ENCODE measurements around the gene HNRNPUL1. TPM values are rescaled to one million over a fixed set of nuclear protein-coding genes. Genes with fewer than 3 reads are reported as not detected.

HNRNPUL1 gene
- total RNA-seq, 1 experiment from 2014 or later: 178 TPM

GRCh38 chr19:41249707-41250423 lies 14.3 kb upstream of the HNRNPUL1 start:
- Histone ChIP-seq H3K27me3 (ENCODE audit: control insufficient read depth, insufficient read depth, low read length) (no peaks in the 10 kb centered on the region), H3K36me3 (replicated peaks; ENCODE audit: control insufficient read depth, insufficient read depth, low read length) (peaks cover 19% of the 10 kb centered on the region), H3K4me3 (ENCODE audit: insufficient read depth, low read depth, low read length) (no peak overlapping the region)
- peak; percentile 36 for DNase-seq

DNA sequence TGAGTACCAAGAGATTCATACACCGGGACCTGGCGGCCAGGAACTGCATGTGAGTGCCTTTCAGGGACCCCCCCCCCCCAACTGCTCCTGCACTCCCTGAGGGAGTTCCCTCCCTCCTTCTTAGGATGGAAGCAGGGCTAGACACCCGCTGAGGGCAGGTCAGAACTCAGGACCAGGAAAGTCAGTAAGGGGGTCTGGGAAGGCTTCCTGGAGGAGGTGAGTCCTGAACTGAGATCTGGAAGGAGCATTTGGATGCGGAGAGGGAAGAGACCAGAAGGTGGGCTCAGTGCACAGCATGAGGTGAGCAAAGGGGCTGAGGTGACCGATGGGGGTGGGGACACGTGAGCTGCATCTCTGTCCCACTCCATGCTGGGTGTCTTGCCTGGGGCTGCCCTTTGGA lies 10.5 kb upstream of the HNRNPUL1 start:
- H3K36me3 ChIP-seq (replicated peaks; ENCODE audit: control insufficient read depth, insufficient read depth, low read length): peaks cover 22% of the 10 kb centered on the region
- H3K4me3 ChIP-seq (ENCODE audit: insufficient read depth, low read depth, low read length): no peak overlapping the region

GRCh38 chr19:41255171-41255570 lies 9.0 kb upstream of the HNRNPUL1 start:
- Histone ChIP-seq H3K4me3 (ENCODE audit: insufficient read depth, low read depth, low read length) (no peak overlapping the region), H3K27me3 (ENCODE audit: control insufficient read depth, insufficient read depth, low read length) (no peaks in the 10 kb centered on the region), H3K36me3 (replicated peaks; ENCODE audit: control insufficient read depth, insufficient read depth, low read length) (peaks cover 21% of the 10 kb centered on the region)
- no peak for DNase-seq

More for the DNA sequence above, 10.5 kb upstream of the HNRNPUL1 start:
- no peaks in the 10 kb centered on the region for H3K27me3 ChIP-seq (ENCODE audit: control insufficient read depth, insufficient read depth, low read length)
- no peak for DNase-seq

GRCh38 chr19:41261474-41262190 lies 2.5 kb upstream of the HNRNPUL1 start:
- H3K27me3 ChIP-seq (ENCODE audit: control insufficient read depth, insufficient read depth, low read length): no peaks in the 10 kb centered on the region
- no peak for DNase-seq

GRCh38 chr19:41263042-41263849 lies 926 bp upstream of the HNRNPUL1 start:
- Histone ChIP-seq H3K27me3 (ENCODE audit: control insufficient read depth, insufficient read depth, low read length) (no peaks in the 10 kb centered on the region), H3K4me3 (ENCODE audit: insufficient read depth, low read depth, low read length) (peak overlapping the region; percentile 61), H3K36me3 (replicated peaks; ENCODE audit: control insufficient read depth, insufficient read depth, low read length) (peaks cover 13% of the 10 kb centered on the region)
- DNase-seq: peak; percentile 65

More at GRCh38 chr19:41261474-41262190, 2.5 kb upstream of the HNRNPUL1 start:
- Histone ChIP-seq H3K36me3 (replicated peaks; ENCODE audit: control insufficient read depth, insufficient read depth, low read length) (peaks cover 7% of the 10 kb centered on the region), H3K4me3 (ENCODE audit: insufficient read depth, low read depth, low read length) (peak overlapping the region; percentile 61; the same call in 1 of the 2 replicates)

DNA sequence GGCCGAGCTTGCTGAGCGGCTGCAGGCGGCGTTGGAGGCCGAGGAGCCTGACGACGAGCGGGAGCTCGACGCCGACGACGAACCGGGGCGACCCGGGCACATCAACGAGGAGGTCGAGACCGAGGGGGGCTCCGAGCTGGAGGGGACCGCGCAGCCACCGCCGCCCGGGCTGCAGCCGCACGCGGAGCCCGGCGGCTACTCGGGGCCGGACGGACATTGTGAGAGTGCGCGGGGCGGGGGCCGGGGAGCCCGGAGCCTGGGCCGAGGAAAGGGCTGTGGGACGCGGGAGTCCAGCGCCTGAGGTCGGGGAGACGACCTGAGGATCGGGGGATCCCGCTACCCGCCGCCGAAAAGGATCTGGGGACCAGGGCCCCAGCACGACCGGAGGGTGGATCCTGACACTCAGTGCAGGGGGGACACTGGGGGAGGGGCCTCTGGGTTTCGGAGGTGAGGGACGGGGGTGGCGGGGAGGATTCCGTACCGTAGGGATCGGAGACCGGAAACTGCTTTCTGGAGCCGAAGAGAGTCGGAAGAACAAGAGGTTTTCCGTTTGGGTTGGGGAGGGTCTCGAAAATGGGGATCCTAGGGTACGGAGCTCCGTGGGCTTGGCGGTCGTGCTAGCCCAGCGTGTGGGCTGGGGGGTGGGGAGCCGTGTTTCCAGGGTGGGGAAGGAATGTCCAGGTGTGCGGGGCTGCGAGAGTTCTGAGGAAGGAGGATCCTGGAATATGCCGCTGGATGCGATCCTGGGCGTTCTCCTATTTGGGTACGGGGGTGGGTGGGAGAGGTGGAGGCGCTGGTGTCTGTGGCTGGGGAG lies 616 bp downstream of the HNRNPUL1 start:
- Histone ChIP-seq H3K27me3 (ENCODE audit: control insufficient read depth, insufficient read depth, low read length) (no peaks in the 10 kb centered on the region), H3K4me3 (ENCODE audit: insufficient read depth, low read depth, low read length) (peak overlapping the region; percentile 95), H3K36me3 (replicated peaks; ENCODE audit: control insufficient read depth, insufficient read depth, low read length) (peaks cover 23% of the 10 kb centered on the region)
- DNase-seq: peak; percentile 86

- Histone ChIP-seq H3K4me3 (ENCODE audit: insufficient read depth, low read depth, low read length) (peak overlapping the region; percentile 95), H3K27me3 (ENCODE audit: control insufficient read depth, insufficient read depth, low read length) (no peaks in the 10 kb centered on the region), H3K36me3 (replicated peaks; ENCODE audit: control insufficient read depth, insufficient read depth, low read length) (peaks cover 24% of the 10 kb centered on the region)
- peak; percentile 42 for DNase-seq
These were observed 1.4 kb downstream of the HNRNPUL1 start for GRCh38 chr19:41265395-41266153.

DNA sequence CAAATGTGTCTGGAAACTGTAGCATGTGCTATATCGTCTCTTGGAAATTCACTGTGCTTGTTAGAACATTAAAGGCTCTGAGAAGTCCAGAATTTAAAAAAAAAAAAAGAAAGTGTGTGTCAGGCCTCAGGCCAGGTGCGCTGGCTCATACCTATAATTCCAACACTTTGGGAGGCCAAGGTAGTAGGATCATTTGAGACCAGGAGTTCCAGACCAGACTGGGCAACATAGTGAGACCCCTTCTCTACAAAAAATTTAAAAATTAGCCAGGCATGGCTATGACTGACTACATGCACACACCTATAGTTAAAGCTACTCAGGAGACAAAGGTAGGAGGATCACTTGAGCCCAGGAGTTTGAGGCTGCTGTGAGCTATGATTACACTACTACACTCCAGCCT lies 4.9 kb downstream of the HNRNPUL1 start:
- no peak overlapping the region for H3K4me3 ChIP-seq (ENCODE audit: insufficient read depth, low read depth, low read length)
- DNase-seq: no peak
- H3K36me3 ChIP-seq (replicated peaks; ENCODE audit: control insufficient read depth, insufficient read depth, low read length): peaks cover 58% of the 10 kb centered on the region
- no peaks in the 10 kb centered on the region for H3K27me3 ChIP-seq (ENCODE audit: control insufficient read depth, insufficient read depth, low read length)

DNA sequence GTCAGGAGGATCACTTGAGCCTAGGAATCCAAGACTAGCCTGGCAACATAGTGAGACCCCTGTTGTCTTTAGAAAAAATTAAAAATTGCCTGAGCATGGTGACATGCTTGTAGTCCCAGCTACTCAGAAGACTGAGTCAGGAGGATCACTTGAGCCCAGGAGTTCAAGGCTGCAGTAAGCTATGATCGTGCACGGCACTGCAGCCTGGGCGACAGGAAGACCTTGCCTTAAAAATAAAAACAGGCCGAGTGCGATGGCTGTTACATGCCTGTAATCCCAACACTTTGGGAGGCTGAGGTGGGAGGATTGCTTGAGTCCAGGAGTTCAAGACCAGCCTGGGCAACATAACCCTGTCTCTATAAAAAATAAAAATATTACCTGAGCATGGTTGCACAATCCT lies 5.4 kb downstream of the HNRNPUL1 start:
- Histone ChIP-seq H3K36me3 (replicated peaks; ENCODE audit: control insufficient read depth, insufficient read depth, low read length) (peaks cover 63% of the 10 kb centered on the region), H3K4me3 (ENCODE audit: insufficient read depth, low read depth, low read length) (no peak overlapping the region), H3K27me3 (ENCODE audit: control insufficient read depth, insufficient read depth, low read length) (no peaks in the 10 kb centered on the region)
- DNase-seq: no peak

- Histone ChIP-seq H3K4me3 (ENCODE audit: insufficient read depth, low read depth, low read length) (no peak overlapping the region), H3K36me3 (replicated peaks; ENCODE audit: control insufficient read depth, insufficient read depth, low read length) (peaks cover 82% of the 10 kb centered on the region), H3K27me3 (ENCODE audit: control insufficient read depth, insufficient read depth, low read length) (no peaks in the 10 kb centered on the region)
- DNase-seq: no peak
These were observed 8.9 kb downstream of the HNRNPUL1 start for GRCh38 chr19:41273076-41273475.

DNA sequence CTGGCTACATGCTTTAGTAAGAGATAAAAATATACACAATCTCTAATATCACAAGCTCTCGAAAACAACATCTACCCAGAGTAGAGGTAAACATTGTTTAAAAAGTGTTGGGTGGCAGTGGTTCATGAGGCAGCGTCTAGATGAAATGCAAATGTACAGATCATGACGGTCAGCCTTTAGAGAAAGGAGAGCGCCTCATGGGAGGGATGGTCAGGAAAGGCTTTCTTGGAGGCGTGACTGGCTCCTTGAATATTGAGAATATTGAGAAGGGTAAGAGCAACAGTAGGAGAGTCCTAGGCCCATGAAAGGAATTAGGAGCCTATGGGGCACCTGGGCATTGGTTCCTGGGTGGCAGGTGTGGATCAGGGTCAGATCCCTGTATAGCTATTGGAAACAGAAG lies 10.6 kb downstream of the HNRNPUL1 start:
- Histone ChIP-seq H3K36me3 (replicated peaks; ENCODE audit: control insufficient read depth, insufficient read depth, low read length) (peaks cover 82% of the 10 kb centered on the region), H3K4me3 (ENCODE audit: insufficient read depth, low read depth, low read length) (no peak overlapping the region), H3K27me3 (ENCODE audit: control insufficient read depth, insufficient read depth, low read length) (no peaks in the 10 kb centered on the region)
- DNase-seq: no peak

- peaks cover 87% of the 10 kb centered on the region for H3K36me3 ChIP-seq (replicated peaks; ENCODE audit: control insufficient read depth, insufficient read depth, low read length)
- DNase-seq: no peak
- no peak overlapping the region for H3K4me3 ChIP-seq (ENCODE audit: insufficient read depth, low read depth, low read length)
- no peaks in the 10 kb centered on the region for H3K27me3 ChIP-seq (ENCODE audit: control insufficient read depth, insufficient read depth, low read length)
These were observed 12.1 kb downstream of the HNRNPUL1 start for GRCh38 chr19:41276231-41276630.

DNA sequence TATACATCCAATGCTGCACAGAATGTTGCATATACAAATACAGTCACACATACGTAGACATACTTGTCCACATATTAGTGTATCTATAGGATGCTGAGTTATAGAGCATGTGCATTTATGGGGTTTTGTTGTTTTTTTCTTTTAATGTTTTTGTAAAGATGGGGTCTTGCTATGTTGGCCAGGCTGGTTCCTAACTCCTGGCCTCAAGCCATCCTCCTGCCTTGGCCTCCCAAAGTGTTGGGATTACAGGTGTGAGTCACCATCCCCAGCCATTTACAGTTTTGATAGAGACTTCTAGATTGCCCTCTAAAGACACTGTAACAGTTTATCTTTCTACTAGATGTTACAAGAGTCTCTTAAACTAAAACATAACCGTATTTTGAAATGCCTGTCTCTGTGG lies 14.3 kb downstream of the HNRNPUL1 start:
- no peaks in the 10 kb centered on the region for H3K27me3 ChIP-seq (ENCODE audit: control insufficient read depth, insufficient read depth, low read length)
- H3K4me3 ChIP-seq (ENCODE audit: insufficient read depth, low read depth, low read length): no peak overlapping the region
- H3K36me3 ChIP-seq (replicated peaks; ENCODE audit: control insufficient read depth, insufficient read depth, low read length): peaks cover 75% of the 10 kb centered on the region
- DNase-seq: no peak

Data from H7 (cell line).